ENCODE data around the gene MRAS. TPM values are rescaled to one million over a fixed set of nuclear protein-coding genes. Genes with fewer than 3 reads are reported as not detected.

The MRAS gene
- total and polyA plus RNA-seq, 2 of the 8 experiments (the other 6 are each of a cell fraction or from before 2014, with no cell fraction given) = 10.6 to 16.2 TPM

DNA sequence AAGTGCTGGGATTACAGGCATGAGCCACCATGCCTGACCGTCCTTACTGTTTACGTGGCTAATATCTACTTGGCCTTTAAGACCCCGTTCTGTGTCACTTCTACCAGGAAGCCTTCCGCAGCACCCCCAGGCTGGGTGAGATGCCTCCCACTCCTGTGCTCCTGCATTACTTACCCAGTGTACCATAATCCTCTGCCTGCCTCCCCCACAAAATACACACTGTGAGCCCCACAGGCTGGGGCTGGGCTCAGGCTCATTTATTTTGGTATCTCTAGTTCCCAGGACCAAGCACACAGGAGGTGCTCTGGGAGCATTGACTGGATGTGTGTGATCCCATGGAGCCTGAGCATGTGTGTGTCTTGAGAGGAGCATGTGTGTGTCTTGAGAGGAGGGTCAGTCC lies 14.9 kb downstream of the MRAS start:
- Histone ChIP-seq H2BK15ac (ENCODE audit: low read length) (no peak overlapping the region), H3K4me2 (ENCODE audit: insufficient read depth in 1 of 2, low read depth in 2 of 2, low read length in 2 of 2) (no peak overlapping the region; a peak in 1 of 4 replicates), H3K79me2 (ENCODE audit: control insufficient read depth in 1 of 2, insufficient read depth in 2 of 2, low read length in 2 of 2) (no peaks in the 10 kb centered on the region), H2BK20ac (ENCODE audit: low read length) (no peak overlapping the region), H3K4me3 (ENCODE audit: extremely low read depth in 1 of 4, insufficient read depth in 2 of 4, low read depth in 3 of 4, low read length in 4 of 4) (no peak overlapping the region), H3K4ac (replicated peaks; ENCODE audit: insufficient read length, low read depth, low read length) (no peak overlapping the region), H2BK120ac (replicated peaks; ENCODE audit: low read depth, low read length) (no peak overlapping the region), H4K20me1 (replicated peaks in 1 of 2; ENCODE audit: control insufficient read depth in 1 of 2, insufficient read depth in 2 of 2, low read length in 2 of 2) (peaks cover 0 to 4% of the 10 kb centered on the region in 2 experiments), H4K8ac (ENCODE audit: extremely low read depth, insufficient read depth, low read length) (no peak overlapping the region), H3K27ac (ENCODE audit: low read depth, low read length) (no peak overlapping the region), H2AK5ac (ENCODE audit: low read depth, low read length) (no peak overlapping the region), H4K91ac (replicated peaks; ENCODE audit: insufficient read length, low read length) (no peak overlapping the region), H3K23me2 (ENCODE audit: low read depth, low read length) (no peaks in the 10 kb centered on the region), H4K5ac (ENCODE audit: insufficient read length, low read depth, low read length) (no peak overlapping the region), H3K23ac (ENCODE audit: insufficient read length) (no peak overlapping the region), H2BK12ac (ENCODE audit: low read depth, low read length) (no peak overlapping the region), H3K18ac (ENCODE audit: extremely low read depth, low read length) (no peak overlapping the region), H3K9me3 (ENCODE audit: insufficient read depth in 2 of 2, low read depth in 1 of 2, low read length in 1 of 2) (no peaks in the 10 kb centered on the region), H3K79me1 (ENCODE audit: low read depth, low read length) (peaks cover 2% of the 10 kb centered on the region; the same call in 1 of the 2 replicates), H2BK5ac (ENCODE audit: low read depth, low read length) (no peak overlapping the region), H3K36me3 (ENCODE audit: control insufficient read depth in 2 of 4, insufficient read depth in 4 of 4, low read length in 3 of 4) (no peaks in the 10 kb centered on the region), H3K14ac (ENCODE audit: insufficient read length) (peak overlapping the region; percentile 54), H2AFZ (ENCODE audit: low read length) (no peak overlapping the region), H3K56ac (replicated peaks; ENCODE audit: insufficient read length, low read depth, low read length) (no peak overlapping the region), H3K4me1 (replicated peaks in 1 of 4; ENCODE audit: control insufficient read depth in 3 of 4, insufficient read depth in 4 of 4, low read length in 3 of 4) (no peaks in the 10 kb centered on the region; a peak in 3 of 7 replicates), H3K9ac (replicated peaks in 1 of 4; ENCODE audit: extremely low read depth in 1 of 4, low read depth in 3 of 4, low read length in 3 of 4) (no peak overlapping the region), H3K27me3 (replicated peaks in 1 of 4; ENCODE audit: control insufficient read depth in 3 of 4, extremely low read depth in 1 of 4, insufficient read depth in 3 of 4, low read length in 3 of 4) (no peaks in the 10 kb centered on the region; a peak in 1 of 7 replicates)
- FAIRE-seq (no peak), DNase-seq (ENCODE audit: low read depth in 1 of 2, low spot score in 2 of 2) (no peak)
- 100% methylated on average over 4 of the region's 4 CpGs; no CpG with 5 or more reads in 1 of the 2 experiments for WGBS, 2 experiments (ENCODE audit: extremely low coverage in 1 of 2, insufficient coverage in 1 of 2, insufficient read length in 1 of 2, insufficient replicate concordance in 2 of 2, low coverage in 1 of 2, low lambda C conversion rate in 2 of 2, missing lambda C conversion rate in 1 of 2)
- ChIA-PET POLR2A (ENCODE audit: partially characterized antibody) (no interaction called here), CTCF (ENCODE audit: partially characterized antibody) (interaction anchor here (1.2 to 1.5 kb wide), 3 partner anchors 27 to 35 kb away, joined by 3 to 6 read pairs (median 5); no protein-coding TSS in a partner anchor)
- no peak for TF ChIP-seq CHD2 (IDR thresholded peaks at IDR 0.05; ENCODE audit: low read length)
- TF ChIP-seq KDM1A (IDR thresholded peaks at IDR 0.05; ENCODE audit: borderline replicate concordance, low read length) = no peak
- no peak for TF ChIP-seq FOSL1 (IDR thresholded peaks at IDR 0.05; ENCODE audit: insufficient read depth, low read depth, low read length)
- no peak for TF ChIP-seq SUZ12 (IDR thresholded peaks at IDR 0.05; ENCODE audit: low read length)
- TF ChIP-seq NRF1 (IDR thresholded peaks at IDR 0.05; ENCODE audit: low read depth, low read length) = no peak
- TF ChIP-seq, protein P1, sequence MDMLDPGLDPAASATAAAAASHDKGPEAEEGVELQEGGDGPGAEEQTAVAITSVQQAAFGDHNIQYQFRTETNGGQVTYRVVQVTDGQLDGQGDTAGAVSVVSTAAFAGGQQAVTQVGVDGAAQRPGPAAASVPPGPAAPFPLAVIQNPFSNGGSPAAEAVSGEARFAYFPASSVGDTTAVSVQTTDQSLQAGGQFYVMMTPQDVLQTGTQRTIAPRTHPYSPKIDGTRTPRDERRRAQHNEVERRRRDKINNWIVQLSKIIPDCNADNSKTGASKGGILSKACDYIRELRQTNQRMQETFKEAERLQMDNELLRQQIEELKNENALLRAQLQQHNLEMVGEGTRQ (IDR thresholded peaks at IDR 0.05; ENCODE audit: low read length) = no peak
- TF ChIP-seq SIX5 (IDR thresholded peaks at IDR 0.05; ENCODE audit: low read depth, low read length) = no peak
- TF ChIP-seq CREB1 (IDR thresholded peaks at IDR 0.05) = no peak
- no peak for TF ChIP-seq POLR2A (IDR thresholded peaks at IDR 0.05; ENCODE audit: control extremely low read depth in 1 of 2, low read depth in 2 of 2, low read length in 2 of 2)
- no peak for TF ChIP-seq EZH2 (IDR thresholded peaks at IDR 0.05; ENCODE audit: low read depth, low read length, severe bottlenecking)
- no peak for TF ChIP-seq MAFK (IDR thresholded peaks at IDR 0.05; ENCODE audit: low read depth, low read length)
- no peak for TF ChIP-seq SP4 (IDR thresholded peaks at IDR 0.05; ENCODE audit: low read length)
- TF ChIP-seq RBBP5 (IDR thresholded peaks at IDR 0.05; ENCODE audit: borderline replicate concordance, low read depth, low read length) = no peak
- no peak for TF ChIP-seq YY1 (IDR thresholded peaks at IDR 0.05; ENCODE audit: low read depth, low read length)
- TF ChIP-seq BACH1 (IDR thresholded peaks at IDR 0.05; ENCODE audit: low read length) = no peak
